ENCODE data around the gene ZNF778.
"Not testable (repeated sequence)": the region's sequence is repeated elsewhere in the genome, so short reads cannot be mapped to it uniquely, and the experiment has no call there.

Gene ZNF778

GRCh38 chr16:89183975-89184676 lies 33.4 kb upstream of the ZNF778 start:
- no peaks in the 10 kb centered on the region for H3K4me1 ChIP-seq (ENCODE audit: control insufficient read depth, insufficient read depth, low read length, unreplicated experiment)
- no peaks in the 10 kb centered on the region for H3K79me2 ChIP-seq (ENCODE audit: control insufficient read depth, insufficient read depth, low read length, unreplicated experiment)
- H2AFZ ChIP-seq (ENCODE audit: low read length, unreplicated experiment) = no peak overlapping the region
- H3K27me3 ChIP-seq (ENCODE audit: insufficient read depth, low read length) = peaks cover 12% of the 10 kb centered on the region
- H3K36me3 ChIP-seq (ENCODE audit: insufficient read depth, low read length) = no peaks in the 10 kb centered on the region
- no peak overlapping the region for H3K27ac ChIP-seq (ENCODE audit: low read depth, low read length)
- no peak overlapping the region for H3K4me3 ChIP-seq (ENCODE audit: low read depth, low read length)

GRCh38 chr16:89184677-89184932 lies 32.9 kb upstream of the ZNF778 start:
- no peak overlapping the region for H2AFZ ChIP-seq (ENCODE audit: low read length, unreplicated experiment)
- H3K36me3 ChIP-seq (ENCODE audit: insufficient read depth, low read length) = no peaks in the 10 kb centered on the region
- no peak overlapping the region for H3K4me3 ChIP-seq (ENCODE audit: low read depth, low read length)
- peaks cover 12% of the 10 kb centered on the region for H3K27me3 ChIP-seq (ENCODE audit: insufficient read depth, low read length)
- no peaks in the 10 kb centered on the region for H3K4me1 ChIP-seq (ENCODE audit: control insufficient read depth, insufficient read depth, low read length, unreplicated experiment)
- H3K27ac ChIP-seq (ENCODE audit: low read depth, low read length) = no peak overlapping the region
- no peaks in the 10 kb centered on the region for H3K79me2 ChIP-seq (ENCODE audit: control insufficient read depth, insufficient read depth, low read length, unreplicated experiment)

DNA sequence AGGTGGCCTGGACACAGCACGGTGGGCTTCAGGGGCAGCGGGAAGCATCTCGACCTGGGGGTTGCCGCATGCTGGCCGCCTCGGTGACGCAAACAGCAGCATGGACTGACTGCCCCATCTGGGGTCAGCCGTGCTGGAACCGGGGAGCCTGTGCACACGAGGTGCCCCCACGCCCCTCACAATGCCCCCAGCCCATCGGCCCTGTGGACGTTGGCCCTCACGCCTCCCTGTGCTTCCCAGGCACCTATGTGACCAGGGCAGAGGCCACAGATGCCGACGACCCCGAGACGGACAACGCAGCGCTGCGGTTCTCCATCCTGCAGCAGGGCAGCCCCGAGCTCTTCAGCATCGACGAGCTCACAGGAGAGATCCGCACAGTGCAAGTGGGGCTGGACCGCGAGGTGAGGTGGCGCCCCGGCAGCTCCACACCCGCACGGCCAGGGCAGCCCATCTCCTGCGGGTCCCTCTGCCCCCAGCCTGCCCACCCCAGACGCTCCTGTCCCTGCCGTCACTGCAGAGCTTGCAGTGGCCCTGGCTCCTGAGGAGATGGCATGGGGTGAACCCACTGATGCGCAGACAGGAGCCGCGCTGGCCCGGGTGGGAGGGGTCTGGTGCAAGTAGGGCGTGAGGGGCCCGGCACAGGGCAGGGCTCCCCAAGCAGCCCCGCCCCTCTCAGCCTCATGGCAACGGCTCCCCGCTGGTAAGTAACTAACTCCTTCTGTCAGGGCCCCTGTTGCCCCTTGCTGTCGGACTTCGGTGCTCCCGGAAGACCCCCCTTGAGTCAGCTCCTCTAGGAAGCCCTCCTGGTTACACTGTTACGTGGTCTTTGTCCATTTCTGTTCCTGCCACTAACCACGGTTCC lies 32.3 kb upstream of the ZNF778 start:
- H3K36me3 ChIP-seq (ENCODE audit: insufficient read depth, low read length) = no peaks in the 10 kb centered on the region
- no peaks in the 10 kb centered on the region for H3K4me1 ChIP-seq (ENCODE audit: control insufficient read depth, insufficient read depth, low read length, unreplicated experiment)
- H2AFZ ChIP-seq (ENCODE audit: low read length, unreplicated experiment) = no peak overlapping the region
- no peak overlapping the region for H3K27ac ChIP-seq (ENCODE audit: low read depth, low read length)
- H3K79me2 ChIP-seq (ENCODE audit: control insufficient read depth, insufficient read depth, low read length, unreplicated experiment) = no peaks in the 10 kb centered on the region
- H3K27me3 ChIP-seq (ENCODE audit: insufficient read depth, low read length) = peaks cover 12% of the 10 kb centered on the region
- no peak overlapping the region for H3K4me3 ChIP-seq (ENCODE audit: low read depth, low read length)

DNA sequence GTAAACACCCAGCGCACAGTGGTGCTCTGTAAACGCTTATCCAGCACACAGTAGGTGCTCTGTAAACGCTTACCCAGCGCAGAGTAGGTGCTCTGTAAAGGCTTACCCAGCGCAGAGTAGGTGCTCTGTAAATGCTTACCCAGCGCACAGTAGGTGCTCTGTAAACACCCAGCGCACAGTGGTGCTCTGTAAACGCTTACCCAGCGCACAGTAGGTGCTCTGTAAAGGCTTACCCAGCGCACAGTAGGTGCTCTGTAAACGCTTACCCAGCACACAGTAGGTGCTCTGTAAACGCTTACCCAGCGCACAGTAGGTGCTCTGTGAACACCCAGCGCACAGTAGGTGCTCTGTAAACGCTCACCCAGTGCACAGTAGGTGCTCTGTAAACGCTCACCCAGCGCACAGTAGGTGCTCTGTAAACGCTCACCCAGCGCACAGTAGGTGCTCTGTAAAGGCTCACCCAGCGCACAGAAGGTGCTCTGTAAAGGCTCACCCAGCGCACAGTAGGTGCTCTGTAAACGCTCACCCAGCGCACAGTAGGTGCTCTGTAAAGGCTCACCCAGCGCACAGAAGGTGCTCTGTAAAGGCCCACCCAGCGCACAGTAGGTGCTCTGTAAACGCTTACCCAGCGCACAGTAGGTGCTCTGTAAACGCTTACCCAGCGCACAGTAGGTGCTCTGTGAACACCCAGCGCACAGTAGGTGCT lies 31.5 kb upstream of the ZNF778 start:
- H3K4me1 ChIP-seq (ENCODE audit: control insufficient read depth, insufficient read depth, low read length, unreplicated experiment); H3K4me3 ChIP-seq (ENCODE audit: low read depth, low read length); H3K36me3 ChIP-seq (ENCODE audit: insufficient read depth, low read length); H3K79me2 ChIP-seq (ENCODE audit: control insufficient read depth, insufficient read depth, low read length, unreplicated experiment); H3K27ac ChIP-seq (ENCODE audit: low read depth, low read length); H2AFZ ChIP-seq (ENCODE audit: low read length, unreplicated experiment): not testable (repeated sequence)
- H3K27me3 ChIP-seq (ENCODE audit: insufficient read depth, low read length) = peaks cover 19% of the 10 kb centered on the region

GRCh38 chr16:89186593-89187031 lies 30.9 kb upstream of the ZNF778 start:
- H3K4me3 ChIP-seq (ENCODE audit: low read depth, low read length); H3K27ac ChIP-seq (ENCODE audit: low read depth, low read length); H3K79me2 ChIP-seq (ENCODE audit: control insufficient read depth, insufficient read depth, low read length, unreplicated experiment); H3K4me1 ChIP-seq (ENCODE audit: control insufficient read depth, insufficient read depth, low read length, unreplicated experiment); H3K36me3 ChIP-seq (ENCODE audit: insufficient read depth, low read length); H2AFZ ChIP-seq (ENCODE audit: low read length, unreplicated experiment): not testable (repeated sequence)
- H3K27me3 ChIP-seq (ENCODE audit: insufficient read depth, low read length) = peaks cover 22% of the 10 kb centered on the region

- H3K79me2 ChIP-seq (ENCODE audit: control insufficient read depth, insufficient read depth, low read length, unreplicated experiment) = no peaks in the 10 kb centered on the region
- H3K4me3 ChIP-seq (ENCODE audit: low read depth, low read length) = no peak overlapping the region
- no peaks in the 10 kb centered on the region for H3K36me3 ChIP-seq (ENCODE audit: insufficient read depth, low read length)
- H3K4me1 ChIP-seq (ENCODE audit: control insufficient read depth, insufficient read depth, low read length, unreplicated experiment) = peaks cover 2% of the 10 kb centered on the region
- H3K27ac ChIP-seq (ENCODE audit: low read depth, low read length) = no peak overlapping the region
- H2AFZ ChIP-seq (ENCODE audit: low read length, unreplicated experiment) = no peak overlapping the region
- peaks cover 22% of the 10 kb centered on the region for H3K27me3 ChIP-seq (ENCODE audit: insufficient read depth, low read length)
These were observed 30.3 kb upstream of the ZNF778 start for GRCh38 chr16:89187032-89187769.

GRCh38 chr16:89187770-89188392 lies 29.6 kb upstream of the ZNF778 start:
- Histone ChIP-seq H3K36me3 (ENCODE audit: insufficient read depth, low read length) (no peaks in the 10 kb centered on the region), H2AFZ (ENCODE audit: low read length, unreplicated experiment) (no peak overlapping the region), H3K4me3 (ENCODE audit: low read depth, low read length) (no peak overlapping the region), H3K4me1 (ENCODE audit: control insufficient read depth, insufficient read depth, low read length, unreplicated experiment) (peaks cover 2% of the 10 kb centered on the region), H3K79me2 (ENCODE audit: control insufficient read depth, insufficient read depth, low read length, unreplicated experiment) (no peaks in the 10 kb centered on the region), H3K27ac (ENCODE audit: low read depth, low read length) (no peak overlapping the region), H3K27me3 (ENCODE audit: insufficient read depth, low read length) (peaks cover 22% of the 10 kb centered on the region)

DNA sequence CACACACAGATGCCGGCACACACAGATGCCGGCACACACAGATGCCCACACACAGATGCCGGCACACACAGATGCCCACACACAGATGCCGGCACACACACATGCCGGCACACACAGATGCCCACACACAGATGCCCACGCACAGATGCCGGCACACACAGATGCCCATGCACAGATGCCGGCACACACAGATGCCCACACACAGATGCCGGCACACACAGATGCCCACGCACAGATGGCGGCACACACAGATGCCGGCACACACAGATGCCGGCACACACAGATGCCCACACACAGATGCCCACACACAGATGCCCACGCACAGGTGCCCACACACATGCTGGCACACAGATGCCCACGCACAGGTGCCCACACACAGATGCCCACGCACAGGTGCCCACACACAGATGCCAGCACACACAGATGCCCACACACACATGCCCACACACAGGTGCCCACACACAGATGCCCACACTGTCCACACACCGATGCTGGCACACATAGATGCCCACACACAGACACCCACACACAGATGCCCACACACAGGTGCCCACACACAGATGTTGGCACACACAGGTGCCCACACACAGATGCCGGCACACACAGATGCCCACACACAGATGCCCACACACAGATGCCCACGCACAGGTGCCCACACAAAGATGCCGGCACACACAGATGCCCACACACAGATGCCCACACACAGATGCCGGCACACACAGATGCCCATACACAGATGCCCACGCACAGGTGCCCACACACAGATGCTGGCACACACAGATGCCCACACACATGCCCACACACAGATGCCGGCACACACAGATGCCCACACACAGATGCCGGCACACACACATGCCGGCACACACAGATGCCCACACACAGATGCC lies 28.8 kb upstream of the ZNF778 start:
- H3K27ac ChIP-seq (ENCODE audit: low read depth, low read length); H3K4me3 ChIP-seq (ENCODE audit: low read depth, low read length); H2AFZ ChIP-seq (ENCODE audit: low read length, unreplicated experiment); H3K4me1 ChIP-seq (ENCODE audit: control insufficient read depth, insufficient read depth, low read length, unreplicated experiment); H3K79me2 ChIP-seq (ENCODE audit: control insufficient read depth, insufficient read depth, low read length, unreplicated experiment); H3K36me3 ChIP-seq (ENCODE audit: insufficient read depth, low read length): not testable (repeated sequence)
- peaks cover 15% of the 10 kb centered on the region for H3K27me3 ChIP-seq (ENCODE audit: insufficient read depth, low read length)

GRCh38 chr16:89189358-89190025 lies 28.0 kb upstream of the ZNF778 start:
- Histone ChIP-seq H3K79me2 (ENCODE audit: control insufficient read depth, insufficient read depth, low read length, unreplicated experiment) (no peaks in the 10 kb centered on the region), H2AFZ (ENCODE audit: low read length, unreplicated experiment) (no peak overlapping the region), H3K4me1 (ENCODE audit: control insufficient read depth, insufficient read depth, low read length, unreplicated experiment) (peaks cover 2% of the 10 kb centered on the region), H3K27ac (ENCODE audit: low read depth, low read length) (no peak overlapping the region), H3K36me3 (ENCODE audit: insufficient read depth, low read length) (no peaks in the 10 kb centered on the region), H3K4me3 (ENCODE audit: low read depth, low read length) (no peak overlapping the region), H3K27me3 (ENCODE audit: insufficient read depth, low read length) (peaks cover 10% of the 10 kb centered on the region; the same call in 1 of the 2 replicates)

Measured in ACC112 (cell line).